ENCODE data around the gene PEAK1. TPM values are rescaled to one million over a fixed set of nuclear protein-coding genes. Genes with fewer than 3 reads are reported as not detected.

PEAK1 gene
- total and polyA plus RNA-seq, 4 donors: 8.6 to 147 (median 40.2) TPM

DNA sequence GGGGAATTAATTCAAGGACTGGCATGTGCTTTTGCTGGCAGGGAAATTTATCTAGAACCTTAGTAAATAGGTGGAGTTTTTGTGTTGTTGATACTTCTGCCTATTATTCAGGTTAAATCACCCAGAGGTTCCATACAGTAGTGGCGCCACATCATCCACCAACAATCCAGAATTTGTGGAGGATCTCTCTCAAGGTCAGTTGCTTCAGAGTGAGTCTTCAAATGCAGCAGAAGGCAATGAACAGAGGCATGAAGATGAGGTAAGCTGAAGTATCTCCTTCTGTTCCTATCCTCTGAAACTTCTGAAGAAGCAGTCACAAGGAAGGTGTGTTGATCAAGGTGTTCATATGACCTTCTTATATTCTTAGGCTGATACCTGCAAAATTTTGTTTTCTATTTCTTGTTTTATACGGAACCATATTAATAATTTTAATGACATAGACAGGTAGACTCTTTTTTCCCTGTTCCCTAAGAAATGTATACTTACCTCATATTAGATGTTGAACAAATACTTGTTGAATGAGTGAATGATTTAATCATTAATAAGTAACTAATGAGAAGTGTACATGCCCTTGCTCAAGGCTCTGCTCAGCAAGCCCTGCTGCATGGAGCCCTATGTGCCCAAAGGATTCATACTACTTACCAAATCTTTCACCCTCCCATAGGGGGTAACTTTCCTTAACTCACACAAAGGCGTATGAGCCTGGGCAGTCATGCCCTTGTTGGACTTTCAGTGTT lies 44.4 kb upstream of the PEAK1 start:
- H3K9ac ChIP-seq (ENCODE audit: insufficient read depth in 1 of 2, low read length in 2 of 2): no peak overlapping the region
- DNase-seq (no peak), ATAC-seq (ENCODE audit: insufficient read depth, low FRiP score) (no peak)
- no peaks in the 10 kb centered on the region for H3K27me3 ChIP-seq (ENCODE audit: control insufficient read depth in 3 of 3, insufficient read depth in 3 of 3, low read length in 2 of 3)
- no peak overlapping the region for H3K4me3 ChIP-seq
- H3K27ac ChIP-seq (ENCODE audit: low read depth in 1 of 2, low read length in 1 of 2): peak overlapping the region in 1 of 2 donors; percentile 53
- no peaks in the 10 kb centered on the region for H3K9me3 ChIP-seq (ENCODE audit: control insufficient read depth in 4 of 4, insufficient read depth in 3 of 4, low read length in 3 of 4)
- 86 to 90% methylated on average over 3 of the region's 3 CpGs for WGBS, 2 donors
- H3K4me1 ChIP-seq (ENCODE audit: control insufficient read depth in 5 of 5, insufficient read depth in 5 of 5, low read length in 5 of 5): peaks cover 0 to 7% (median 0%) of the 10 kb centered on the region in 5 donors
- TF ChIP-seq, protein P1, sequence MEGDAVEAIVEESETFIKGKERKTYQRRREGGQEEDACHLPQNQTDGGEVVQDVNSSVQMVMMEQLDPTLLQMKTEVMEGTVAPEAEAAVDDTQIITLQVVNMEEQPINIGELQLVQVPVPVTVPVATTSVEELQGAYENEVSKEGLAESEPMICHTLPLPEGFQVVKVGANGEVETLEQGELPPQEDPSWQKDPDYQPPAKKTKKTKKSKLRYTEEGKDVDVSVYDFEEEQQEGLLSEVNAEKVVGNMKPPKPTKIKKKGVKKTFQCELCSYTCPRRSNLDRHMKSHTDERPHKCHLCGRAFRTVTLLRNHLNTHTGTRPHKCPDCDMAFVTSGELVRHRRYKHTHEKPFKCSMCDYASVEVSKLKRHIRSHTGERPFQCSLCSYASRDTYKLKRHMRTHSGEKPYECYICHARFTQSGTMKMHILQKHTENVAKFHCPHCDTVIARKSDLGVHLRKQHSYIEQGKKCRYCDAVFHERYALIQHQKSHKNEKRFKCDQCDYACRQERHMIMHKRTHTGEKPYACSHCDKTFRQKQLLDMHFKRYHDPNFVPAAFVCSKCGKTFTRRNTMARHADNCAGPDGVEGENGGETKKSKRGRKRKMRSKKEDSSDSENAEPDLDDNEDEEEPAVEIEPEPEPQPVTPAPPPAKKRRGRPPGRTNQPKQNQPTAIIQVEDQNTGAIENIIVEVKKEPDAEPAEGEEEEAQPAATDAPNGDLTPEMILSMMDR (IDR thresholded peaks at IDR 0.05; ENCODE audit: control extremely low read depth, extremely low read depth): no peak
- peaks cover 5 to 31% (median 14%) of the 10 kb centered on the region in 4 donors for H3K36me3 ChIP-seq (ENCODE audit: control insufficient read depth in 4 of 4, insufficient read depth in 4 of 4, low read length in 4 of 4)

DNA sequence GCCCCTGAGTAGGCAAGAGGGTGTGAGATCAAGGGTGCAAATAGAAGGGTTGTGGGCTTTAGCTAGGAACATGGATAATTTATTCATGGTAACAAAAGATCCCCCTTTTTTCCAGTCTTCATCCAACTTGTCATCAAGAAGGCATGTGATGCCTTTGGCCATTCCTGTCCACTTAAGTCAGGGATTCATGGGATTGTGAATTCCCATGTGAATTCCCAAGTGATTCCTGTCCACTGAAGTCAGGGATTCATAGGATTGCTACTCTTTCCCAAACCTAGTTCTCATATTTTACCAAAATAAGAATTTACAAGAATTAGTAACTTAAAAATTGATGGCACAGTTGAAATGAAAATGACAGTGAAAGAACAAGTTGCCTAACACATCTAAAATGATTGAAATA lies 41.6 kb upstream of the PEAK1 start:
- DNase-seq: no peak
- Histone ChIP-seq H3K4me1 (ENCODE audit: control insufficient read depth in 5 of 5, insufficient read depth in 5 of 5, low read length in 5 of 5) (peaks cover 3 to 34% (median 21%) of the 10 kb centered on the region in 5 donors), H3K9me3 (ENCODE audit: control insufficient read depth in 4 of 4, insufficient read depth in 3 of 4, low read length in 3 of 4) (no peaks in the 10 kb centered on the region), H3K4me3 (no peak overlapping the region), H3K36me3 (ENCODE audit: control insufficient read depth in 4 of 4, insufficient read depth in 4 of 4, low read length in 4 of 4) (peaks cover 3 to 12% (median 10%) of the 10 kb centered on the region in 4 donors), H3K27me3 (ENCODE audit: control insufficient read depth in 3 of 3, insufficient read depth in 3 of 3, low read length in 2 of 3) (no peaks in the 10 kb centered on the region), H3K9ac (ENCODE audit: insufficient read depth in 1 of 2, low read length in 2 of 2) (no peak overlapping the region), H3K27ac (ENCODE audit: low read depth in 1 of 2, low read length in 1 of 2) (no peak overlapping the region)
- ATAC-seq (ENCODE audit: insufficient read depth, low FRiP score): no peak
- TF ChIP-seq, protein P1 (IDR thresholded peaks at IDR 0.05; ENCODE audit: control extremely low read depth, extremely low read depth): no peak

DNA sequence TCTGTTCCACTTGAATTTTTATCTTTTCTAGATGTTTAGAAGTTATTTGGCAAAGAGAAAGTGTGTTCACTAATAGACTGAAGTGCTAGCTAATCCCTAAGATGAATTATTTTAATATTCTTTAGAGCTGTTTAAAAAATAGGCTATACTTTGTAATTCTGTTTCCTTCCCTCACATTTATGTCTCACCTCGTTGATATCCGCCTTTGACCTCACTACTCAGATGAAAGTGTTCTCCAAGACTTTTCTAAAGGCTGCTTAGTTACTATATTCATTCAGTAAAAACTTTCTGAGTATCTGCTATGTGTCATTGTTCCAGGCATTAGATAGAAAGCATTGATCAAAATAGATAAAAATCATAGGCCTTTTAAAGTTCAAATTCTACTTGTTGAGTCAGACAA lies 39.1 kb upstream of the PEAK1 start:
- no peak overlapping the region for H3K27ac ChIP-seq (ENCODE audit: low read depth in 1 of 2, low read length in 1 of 2)
- TF ChIP-seq, protein P1 (IDR thresholded peaks at IDR 0.05; ENCODE audit: control extremely low read depth, extremely low read depth): no peak

More for the DNA sequence above, 39.1 kb upstream of the PEAK1 start:
- no peak overlapping the region for H3K4me3 ChIP-seq
- peaks cover 4 to 56% (median 35%) of the 10 kb centered on the region in 5 donors for H3K4me1 ChIP-seq (ENCODE audit: control insufficient read depth in 5 of 5, insufficient read depth in 5 of 5, low read length in 5 of 5)
- H3K9ac ChIP-seq (ENCODE audit: insufficient read depth in 1 of 2, low read length in 2 of 2): no peak overlapping the region
- no peak for ATAC-seq (ENCODE audit: insufficient read depth, low FRiP score)
- 79% methylated on average over 2 of the region's 2 CpGs for WGBS, 2 donors
- peaks cover 0 to 10% (median 5%) of the 10 kb centered on the region in 4 donors for H3K36me3 ChIP-seq (ENCODE audit: control insufficient read depth in 4 of 4, insufficient read depth in 4 of 4, low read length in 4 of 4)
- H3K27me3 ChIP-seq (ENCODE audit: control insufficient read depth in 3 of 3, insufficient read depth in 3 of 3, low read length in 2 of 3): no peaks in the 10 kb centered on the region
- H3K9me3 ChIP-seq (ENCODE audit: control insufficient read depth in 4 of 4, insufficient read depth in 3 of 4, low read length in 3 of 4): no peaks in the 10 kb centered on the region
- DNase-seq: peak in 2 of 3 donors; percentile 85 to 89

Data from lung (tissue), 12 donors.